Measurements from ENCODE around the gene PACSIN2. TPM values are rescaled to one million over a fixed set of nuclear protein-coding genes. Genes with fewer than 3 reads are reported as not detected.

Gene PACSIN2
- total and polyA plus RNA-seq, 10 of the 15 experiments (the other 5 are each of a cell fraction or from before 2014, with no cell fraction given): 0.93 to 78.7 (median 46.8) TPM

DNA sequence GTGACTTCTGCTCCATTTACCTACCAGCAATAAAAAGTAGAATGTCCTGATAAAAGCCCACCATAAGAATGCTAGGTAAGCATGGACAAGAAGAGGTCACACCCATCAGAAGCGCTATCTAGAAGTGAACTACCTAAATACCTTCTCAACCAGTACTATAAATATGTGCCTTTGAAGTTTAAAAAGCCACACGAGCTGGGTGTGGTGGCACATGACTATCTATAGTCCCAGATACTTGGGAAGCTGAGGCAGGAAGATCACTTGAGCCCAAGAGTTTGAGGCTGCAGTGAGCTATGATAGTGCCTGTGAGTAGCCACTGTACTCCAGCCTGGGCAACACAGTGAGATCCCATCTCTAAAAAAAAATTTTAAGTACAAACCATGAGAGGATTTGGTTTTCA is 66.7 kb downstream of the PACSIN2 start:
- no peaks in the 10 kb centered on the region for H3K27me3 ChIP-seq (replicated peaks in 1 of 2; ENCODE audit: control insufficient read depth in 2 of 2, insufficient read depth in 2 of 2, low read length in 1 of 2)
- H3K4me3 ChIP-seq: no peak overlapping the region
- H3K9me3 ChIP-seq (replicated peaks; ENCODE audit: control insufficient read depth, insufficient read depth, low read length): no peaks in the 10 kb centered on the region
- RAD21 ChIA-PET (ENCODE audit: unreplicated experiment): no interaction called here
- H3K27ac ChIP-seq (ENCODE audit: control insufficient read depth, insufficient read depth): no peak overlapping the region
- H3K79me2 ChIP-seq (ENCODE audit: control insufficient read depth, insufficient read depth, low read length): peaks cover 57% of the 10 kb centered on the region
- ATAC-seq (no peak), DNase-seq (ENCODE audit: low read depth, low spot score) (no peak), FAIRE-seq (no peak)
- POLR2A ChIA-PET: no interaction called here
- H3K9ac ChIP-seq (ENCODE audit: control insufficient read depth, insufficient read depth, low read length): no peak overlapping the region
- intact Hi-C loops (cut with micrococcal nuclease; ENCODE audit: unreplicated experiment): no loop called here
- H4K20me1 ChIP-seq (ENCODE audit: control insufficient read depth, insufficient read depth): no peaks in the 10 kb centered on the region; the same call in 1 of the 2 replicates
- TF ChIP-seq, protein P1, sequence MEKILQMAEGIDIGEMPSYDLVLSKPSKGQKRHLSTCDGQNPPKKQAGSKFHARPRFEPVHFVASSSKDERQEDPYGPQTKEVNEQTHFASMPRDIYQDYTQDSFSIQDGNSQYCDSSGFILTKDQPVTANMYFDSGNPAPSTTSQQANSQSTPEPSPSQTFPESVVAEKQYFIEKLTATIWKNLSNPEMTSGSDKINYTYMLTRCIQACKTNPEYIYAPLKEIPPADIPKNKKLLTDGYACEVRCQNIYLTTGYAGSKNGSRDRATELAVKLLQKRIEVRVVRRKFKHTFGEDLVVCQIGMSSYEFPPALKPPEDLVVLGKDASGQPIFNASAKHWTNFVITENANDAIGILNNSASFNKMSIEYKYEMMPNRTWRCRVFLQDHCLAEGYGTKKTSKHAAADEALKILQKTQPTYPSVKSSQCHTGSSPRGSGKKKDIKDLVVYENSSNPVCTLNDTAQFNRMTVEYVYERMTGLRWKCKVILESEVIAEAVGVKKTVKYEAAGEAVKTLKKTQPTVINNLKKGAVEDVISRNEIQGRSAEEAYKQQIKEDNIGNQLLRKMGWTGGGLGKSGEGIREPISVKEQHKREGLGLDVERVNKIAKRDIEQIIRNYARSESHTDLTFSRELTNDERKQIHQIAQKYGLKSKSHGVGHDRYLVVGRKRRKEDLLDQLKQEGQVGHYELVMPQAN (conservative IDR thresholded peaks at IDR 0.05): no peak
- TF ChIP-seq STAT1 (conservative IDR thresholded peaks at IDR 0.05): no peak
- TF ChIP-seq, protein P2, sequence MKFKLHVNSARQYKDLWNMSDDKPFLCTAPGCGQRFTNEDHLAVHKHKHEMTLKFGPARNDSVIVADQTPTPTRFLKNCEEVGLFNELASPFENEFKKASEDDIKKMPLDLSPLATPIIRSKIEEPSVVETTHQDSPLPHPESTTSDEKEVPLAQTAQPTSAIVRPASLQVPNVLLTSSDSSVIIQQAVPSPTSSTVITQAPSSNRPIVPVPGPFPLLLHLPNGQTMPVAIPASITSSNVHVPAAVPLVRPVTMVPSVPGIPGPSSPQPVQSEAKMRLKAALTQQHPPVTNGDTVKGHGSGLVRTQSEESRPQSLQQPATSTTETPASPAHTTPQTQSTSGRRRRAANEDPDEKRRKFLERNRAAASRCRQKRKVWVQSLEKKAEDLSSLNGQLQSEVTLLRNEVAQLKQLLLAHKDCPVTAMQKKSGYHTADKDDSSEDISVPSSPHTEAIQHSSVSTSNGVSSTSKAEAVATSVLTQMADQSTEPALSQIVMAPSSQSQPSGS (IDR thresholded peaks at IDR 0.05; ENCODE audit: low read length): no peak
- TF ChIP-seq, protein P3, sequence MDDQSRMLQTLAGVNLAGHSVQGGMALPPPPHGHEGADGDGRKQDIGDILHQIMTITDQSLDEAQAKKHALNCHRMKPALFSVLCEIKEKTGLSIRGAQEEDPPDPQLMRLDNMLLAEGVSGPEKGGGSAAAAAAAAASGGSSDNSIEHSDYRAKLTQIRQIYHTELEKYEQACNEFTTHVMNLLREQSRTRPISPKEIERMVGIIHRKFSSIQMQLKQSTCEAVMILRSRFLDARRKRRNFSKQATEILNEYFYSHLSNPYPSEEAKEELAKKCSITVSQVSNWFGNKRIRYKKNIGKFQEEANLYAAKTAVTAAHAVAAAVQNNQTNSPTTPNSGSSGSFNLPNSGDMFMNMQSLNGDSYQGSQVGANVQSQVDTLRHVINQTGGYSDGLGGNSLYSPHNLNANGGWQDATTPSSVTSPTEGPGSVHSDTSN (IDR thresholded peaks at IDR 0.05; ENCODE audit: insufficient replicate concordance, low read depth, low read length): no peak
- TF ChIP-seq NFXL1 (IDR thresholded peaks at IDR 0.05; ENCODE audit: borderline replicate concordance): no peak
- TF ChIP-seq PAX8 (IDR thresholded peaks at IDR 0.05): no peak
- no peak for TF ChIP-seq FOXK2 (IDR thresholded peaks at IDR 0.05)
- TF ChIP-seq, protein P4, sequence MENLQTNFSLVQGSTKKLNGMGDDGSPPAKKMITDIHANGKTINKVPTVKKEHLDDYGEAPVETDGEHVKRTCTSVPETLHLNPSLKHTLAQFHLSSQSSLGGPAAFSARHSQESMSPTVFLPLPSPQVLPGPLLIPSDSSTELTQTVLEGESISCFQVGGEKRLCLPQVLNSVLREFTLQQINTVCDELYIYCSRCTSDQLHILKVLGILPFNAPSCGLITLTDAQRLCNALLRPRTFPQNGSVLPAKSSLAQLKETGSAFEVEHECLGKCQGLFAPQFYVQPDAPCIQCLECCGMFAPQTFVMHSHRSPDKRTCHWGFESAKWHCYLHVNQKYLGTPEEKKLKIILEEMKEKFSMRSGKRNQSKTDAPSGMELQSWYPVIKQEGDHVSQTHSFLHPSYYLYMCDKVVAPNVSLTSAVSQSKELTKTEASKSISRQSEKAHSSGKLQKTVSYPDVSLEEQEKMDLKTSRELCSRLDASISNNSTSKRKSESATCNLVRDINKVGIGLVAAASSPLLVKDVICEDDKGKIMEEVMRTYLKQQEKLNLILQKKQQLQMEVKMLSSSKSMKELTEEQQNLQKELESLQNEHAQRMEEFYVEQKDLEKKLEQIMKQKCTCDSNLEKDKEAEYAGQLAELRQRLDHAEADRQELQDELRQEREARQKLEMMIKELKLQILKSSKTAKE (IDR thresholded peaks at IDR 0.05; ENCODE audit: low read depth, poor library complexity, severe bottlenecking): no peak
- no peak for TF ChIP-seq RBBP5 (conservative IDR thresholded peaks at IDR 0.05)
- no TSS peak for BruUV-seq (replicated peaks)
- CTCF ChIA-PET: interaction anchor here (0.6 to 1.6 kb wide), 7 partner anchors 9 to 81 kb away, joined by 4 to 5 read pairs (median 4); no protein-coding TSS in a partner anchor
- SMC1A ChIA-PET (ENCODE audit: uncharacterized antibody, unreplicated experiment): interaction anchor here (0.8 to 2.2 kb wide), 8 partner anchors 10 to 46 kb away, joined by 3 to 6 read pairs (median 4); no protein-coding TSS in a partner anchor
- 31% methylated on average over 2 of the region's 2 CpGs for WGBS (ENCODE audit: insufficient coverage, insufficient replicate concordance, low lambda C conversion rate, missing lambda C conversion rate)
- peaks cover 31% of the 10 kb centered on the region for H3K4me1 ChIP-seq (ENCODE audit: control insufficient read depth, insufficient read depth, low read length)
- peaks cover 4 to 7% of the 10 kb centered on the region in 2 experiments; a peak in 3 of 4 replicates for H3K36me3 ChIP-seq (ENCODE audit: control insufficient read depth in 2 of 2, insufficient read depth in 2 of 2, low read length in 1 of 2)
- in situ Hi-C loops (cut with MboI): no loop called here
- H2AFZ ChIP-seq (ENCODE audit: control insufficient read depth, low read depth, low read length): no peak overlapping the region
- no peak overlapping the region for H3K4me2 ChIP-seq (ENCODE audit: control insufficient read depth, insufficient read depth)

Measured in GM12878 (cell line).